Neuronal stem cell (in vitro differentiated cells): ENCODE results near the gene MED12L.

ENCODE experiments used
- DNase-seq: peaks from one replicate; pipeline ENCODE4 v3.0.0-alpha.2; 2013; ENCODE audit warnings: low spot score
- H2AFZ ChIP-seq: one replicate; pipeline ENCODE4 v1.6.1; 2013; ENCODE audit warnings: mild to moderate bottlenecking, low read length, inconsistent platforms
- H2AK5ac ChIP-seq: 2 replicates; pipeline ENCODE4 v1.6.1; 2013; ENCODE audit warnings: low read depth, mild to moderate bottlenecking, inconsistent platforms, low read length, moderate library complexity, mixed read lengths
- H2BK120ac ChIP-seq: 2 replicates; pipeline ENCODE4 v1.6.1; 2013; ENCODE audit warnings: low read depth, mild to moderate bottlenecking, inconsistent platforms, low read length, moderate library complexity, mixed read lengths
- H2BK12ac ChIP-seq: one replicate; pipeline ENCODE4 v1.6.1; 2013; ENCODE audit warnings: low read length, inconsistent platforms
- H2BK15ac ChIP-seq: 2 replicates; pipeline ENCODE4 v1.6.1; 2013; ENCODE audit warnings: mild to moderate bottlenecking, low read length, inconsistent platforms, mixed read lengths
- H2BK5ac ChIP-seq: one replicate; pipeline ENCODE4 v1.6.1; 2013; ENCODE audit warnings: inconsistent platforms, mild to moderate bottlenecking, low read length, moderate library complexity
- H3K14ac ChIP-seq: one replicate; pipeline ENCODE4 v1.6.1; 2013; ENCODE audit warnings: low read length, inconsistent platforms
- H3K18ac ChIP-seq: 2 replicates; pipeline ENCODE4 v1.6.1; 2013; ENCODE audit warnings: low read length, inconsistent platforms
- H3K23ac ChIP-seq: 2 replicates; pipeline ENCODE4 v1.6.1; 2013; ENCODE audit warnings: low read depth, mild to moderate bottlenecking, mixed read lengths, low read length, inconsistent platforms; ENCODE audit not compliant: poor library complexity
- H3K27ac ChIP-seq: replicated peaks from 3 replicates; pipeline ENCODE4 v1.5.1; 2013; ENCODE audit warnings: low read length, inconsistent platforms
- H3K27me3 ChIP-seq, 3 experiments: 2 replicates each; pipeline ENCODE4 v1.6.1; 2013; ENCODE audit warnings: low read length in 3 of 3, mild to moderate bottlenecking in 2 of 3, inconsistent platforms in 1 of 3, low read depth in 1 of 3, mixed read lengths in 1 of 3, moderate library complexity in 1 of 3; ENCODE audit not compliant: control insufficient read depth in 3 of 3, insufficient read depth in 3 of 3
- H3K36me3 ChIP-seq, 2 donors: replicated peaks in 1 of 2; 2 replicates each; pipeline ENCODE4 v1.6.1; 2013; ENCODE audit warnings: low read length in 2 of 2; ENCODE audit not compliant: control insufficient read depth in 2 of 2, insufficient read depth in 2 of 2
- H3K4ac ChIP-seq: 2 replicates; pipeline ENCODE4 v1.6.1; 2013; ENCODE audit warnings: inconsistent platforms, mild to moderate bottlenecking, low read length, moderate library complexity
- H3K4me1 ChIP-seq, 2 donors: 1 replicate in 1 of 2; 2 replicates in 1 of 2; pipeline ENCODE4 v1.6.1; 2013; ENCODE audit warnings: low read length in 2 of 2, low read depth in 1 of 2; ENCODE audit not compliant: control insufficient read depth in 2 of 2, insufficient read depth in 1 of 2
- H3K4me2 ChIP-seq: one replicate; pipeline ENCODE4 v1.6.1; 2013; ENCODE audit warnings: mild to moderate bottlenecking, low read length, inconsistent platforms; ENCODE audit not compliant: insufficient read depth, poor library complexity, severe bottlenecking
- H3K4me3 ChIP-seq, 2 donors: 2 replicates each; pipeline ENCODE4 v1.5.1; 2013; ENCODE audit warnings: low read length in 2 of 2, mild to moderate bottlenecking in 2 of 2, inconsistent platforms in 1 of 2, moderate library complexity in 1 of 2
- H3K79me1 ChIP-seq: one replicate; pipeline ENCODE4 v1.6.1; 2013; ENCODE audit warnings: low read depth, mild to moderate bottlenecking, inconsistent platforms, low read length, moderate library complexity
- H3K9ac ChIP-seq: one replicate; pipeline ENCODE4 v1.6.1; 2013; ENCODE audit warnings: mild to moderate bottlenecking, low read depth, low read length, inconsistent platforms; ENCODE audit not compliant: poor library complexity
- H3K9me3 ChIP-seq, 2 donors: replicated peaks in 1 of 2; 2 replicates each; pipeline versions ENCODE3 to v1.6.1; 2013; ENCODE audit warnings: low read length in 2 of 2, mild to moderate bottlenecking in 2 of 2, inconsistent platforms in 1 of 2, low read depth in 1 of 2, mixed read lengths in 1 of 2, moderate library complexity in 1 of 2; ENCODE audit not compliant: control insufficient read depth in 2 of 2, insufficient read depth in 1 of 2
- H4K8ac ChIP-seq: one replicate; pipeline ENCODE4 v1.6.1; 2013; ENCODE audit warnings: low read depth, mild to moderate bottlenecking, inconsistent platforms, low read length, moderate library complexity
- H4K91ac ChIP-seq: one replicate; pipeline ENCODE4 v1.6.1; 2013; ENCODE audit warnings: low read length, low read depth, mild to moderate bottlenecking, inconsistent platforms; ENCODE audit not compliant: poor library complexity
- WGBS, 2 donors: extraction: QIAGEN DNeasy Blood & Tissue Kit; methylation state at CpG; one replicate each; pipeline ENCODE4 v1.1.7; 2013; ENCODE audit warnings: missing lambda C conversion rate in 2 of 2, mixed read lengths in 1 of 2; ENCODE audit not compliant: insufficient read length in 2 of 2, insufficient replicate concordance in 1 of 2; ENCODE audit errors: extremely low coverage in 2 of 2; 5-methylcytosine and 5-hydroxymethylcytosine counted together

The MED12L gene

DNA sequence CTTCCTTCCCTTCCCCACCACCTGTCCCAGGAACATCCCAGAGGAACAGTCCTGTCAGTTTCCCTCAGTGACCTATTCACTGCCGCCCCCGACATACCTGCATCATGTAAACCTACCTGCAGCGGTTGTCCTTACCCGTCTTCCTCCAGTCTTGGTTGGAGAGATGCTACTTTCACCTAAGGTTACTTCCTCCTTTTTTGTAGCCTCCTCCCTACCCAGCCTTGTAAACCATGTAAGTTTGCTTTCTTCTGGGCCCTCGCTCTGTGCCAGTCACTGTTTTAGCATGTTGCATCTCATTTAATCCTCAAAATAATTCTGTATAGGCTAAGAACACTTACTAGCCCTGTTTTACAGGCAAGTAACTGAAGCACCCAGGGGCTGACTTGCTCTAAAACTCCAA lies 59.3 kb downstream of the MED12L start:
- no peak overlapping the region for H2BK12ac ChIP-seq
- H4K8ac ChIP-seq: no peak overlapping the region
- H3K4ac ChIP-seq: no peak overlapping the region
- peaks cover 0 to 3% of the 10 kb centered on the region in 2 donors for H3K4me1 ChIP-seq
- H3K4me3 ChIP-seq: no peak overlapping the region
- no peaks in the 10 kb centered on the region for H3K9me3 ChIP-seq
- WGBS, 2 donors: no CpG with 5 or more reads among the region's 5 CpGs
- H3K4me2 ChIP-seq: no peak overlapping the region
- H3K23ac ChIP-seq: no peak overlapping the region
- H3K9ac ChIP-seq: no peak overlapping the region
- H2BK120ac ChIP-seq: no peak overlapping the region
- no peaks in the 10 kb centered on the region for H3K79me1 ChIP-seq
- no peak overlapping the region for H2BK15ac ChIP-seq
- no peaks in the 10 kb centered on the region for H3K27me3 ChIP-seq
- no peak overlapping the region for H2AK5ac ChIP-seq
- H3K27ac ChIP-seq: no peak overlapping the region
- H2BK5ac ChIP-seq: no peak overlapping the region
- H2AFZ ChIP-seq: no peak overlapping the region
- no peak overlapping the region for H4K91ac ChIP-seq
- H3K14ac ChIP-seq: no peak overlapping the region
- DNase-seq: no peak
- H3K36me3 ChIP-seq: no peaks in the 10 kb centered on the region
- no peak overlapping the region for H3K18ac ChIP-seq

- Histone ChIP-seq H4K8ac (no peak overlapping the region), H2BK5ac (no peak overlapping the region), H3K4me3 (no peak overlapping the region), H3K18ac (peak overlapping the region; percentile 24), H3K14ac (no peak overlapping the region), H2BK15ac (no peak overlapping the region), H3K79me1 (no peaks in the 10 kb centered on the region), H2BK12ac (no peak overlapping the region), H3K9ac (no peak overlapping the region), H3K4me1 (peaks cover 0 to 3% of the 10 kb centered on the region in 2 donors), H2BK120ac (no peak overlapping the region), H3K4ac (no peak overlapping the region), H3K9me3 (no peaks in the 10 kb centered on the region), H3K23ac (no peak overlapping the region), H2AFZ (peak overlapping the region; percentile 21), H4K91ac (no peak overlapping the region), H3K27me3 (no peaks in the 10 kb centered on the region), H3K36me3 (no peaks in the 10 kb centered on the region), H3K27ac (no peak overlapping the region), H3K4me2 (no peak overlapping the region), H2AK5ac (no peak overlapping the region)
- DNase-seq: no peak
- WGBS, 2 donors: no CpG with 5 or more reads among the region's 6 CpGs
Measured at GRCh38 chr3:151145713-151146070, 60.2 kb downstream of the MED12L start.

GRCh38 chr3:151146071-151146730 lies 60.7 kb downstream of the MED12L start:
- Histone ChIP-seq H2BK5ac (no peak overlapping the region), H3K36me3 (no peaks in the 10 kb centered on the region), H2BK12ac (no peak overlapping the region), H2AFZ (peak overlapping the region; percentile 39), H3K9ac (no peak overlapping the region), H3K4me1 (peaks cover 0 to 3% of the 10 kb centered on the region in 2 donors), H3K4me3 (no peak overlapping the region), H3K23ac (no peak overlapping the region), H3K4ac (no peak overlapping the region), H2BK120ac (no peak overlapping the region), H3K27me3 (no peaks in the 10 kb centered on the region), H2AK5ac (no peak overlapping the region), H3K4me2 (no peak overlapping the region), H4K91ac (no peak overlapping the region), H3K9me3 (no peaks in the 10 kb centered on the region), H3K79me1 (no peaks in the 10 kb centered on the region), H3K14ac (no peak overlapping the region), H3K27ac (no peak overlapping the region), H2BK15ac (no peak overlapping the region), H4K8ac (no peak overlapping the region), H3K18ac (no peak overlapping the region)
- WGBS, 2 donors: no CpG with 5 or more reads among the region's 9 CpGs
- peak; percentile 75 for DNase-seq

DNA sequence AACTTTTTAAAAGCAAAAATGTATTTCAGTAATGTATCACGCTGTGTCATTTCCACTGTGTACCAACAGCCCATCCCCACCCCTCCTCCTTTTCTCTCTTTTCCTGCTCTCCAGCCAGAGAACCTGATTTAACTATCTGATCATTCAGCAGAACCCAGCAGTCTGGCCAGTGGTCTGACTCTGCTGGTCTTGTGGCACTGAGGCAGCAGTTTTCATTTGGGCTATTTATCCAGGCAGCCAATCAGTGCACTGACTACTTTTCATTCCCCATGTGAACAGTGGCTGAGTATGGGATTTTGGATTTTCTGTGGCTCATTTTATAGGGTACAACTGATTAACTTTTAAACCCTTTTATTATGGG lies 61.2 kb downstream of the MED12L start:
- Histone ChIP-seq H2BK120ac (no peak overlapping the region), H4K8ac (no peak overlapping the region), H3K9ac (no peak overlapping the region), H2AK5ac (no peak overlapping the region), H3K18ac (no peak overlapping the region), H2BK5ac (no peak overlapping the region), H3K4me1 (peaks cover 0 to 3% of the 10 kb centered on the region in 2 donors), H3K4me2 (no peak overlapping the region), H3K4ac (no peak overlapping the region), H3K27me3 (no peaks in the 10 kb centered on the region), H2BK12ac (no peak overlapping the region), H3K27ac (no peak overlapping the region), H3K79me1 (no peaks in the 10 kb centered on the region), H4K91ac (no peak overlapping the region), H2BK15ac (no peak overlapping the region), H3K14ac (no peak overlapping the region), H3K23ac (no peak overlapping the region), H3K9me3 (no peaks in the 10 kb centered on the region), H3K36me3 (no peaks in the 10 kb centered on the region), H3K4me3 (no peak overlapping the region), H2AFZ (no peak overlapping the region)
- WGBS, 2 donors: no CpG with 5 or more reads among the region's 1 CpG
- DNase-seq: no peak
